K562 (cell line): Measurements from ENCODE around the gene ATF3. TPM values are rescaled to one million over a fixed set of nuclear protein-coding genes. Genes with fewer than 3 reads are reported as not detected.

Source experiments
- ADNP ChIP-seq: fragments of 200-800 bp; sonication (Bioruptor generic); IDR thresholded peaks from 2 replicates; pipeline ENCODE4 v1.6.1; 2016; ENCODE audit warnings: missing genetic modification characterization, missing compliant biosample characterization
- CREBBP ChIP-seq: IDR thresholded peaks from one replicate; pipeline ENCODE4 v1.6.1; 2012; ENCODE audit warnings: low read depth, mild to moderate bottlenecking, control low read depth, inconsistent platforms, low read length
- HLTF ChIP-seq: fragments of 450-650 bp; IDR thresholded peaks from 2 replicates; pipeline ENCODE4 v1.6.1; 2016
- HNRNPUL1 ChIP-seq: fragments of 200-400 bp; formaldehyde crosslinking; IDR thresholded peaks from 2 replicates; pipeline ENCODE4 v1.6.1; 2017; ENCODE audit warnings: low read length
- IFI16 ChIP-seq: fragments of 250-450 bp; sonication (Bioruptor Pico); IDR thresholded peaks from 2 replicates; pipeline ENCODE4 v2.1.2; 2022; ENCODE audit warnings: mild to moderate bottlenecking, inconsistent platforms
- ILF3 ChIP-seq: fragments of 450-650 bp; IDR thresholded peaks from 2 replicates; pipeline ENCODE4 v1.6.1; 2018; ENCODE audit warnings: antibody characterized with exemption, mild to moderate bottlenecking, moderate library complexity, borderline replicate concordance
- MAFK ChIP-seq: IDR thresholded peaks from 2 replicates; pipeline ENCODE4 v1.6.1; 2011; ENCODE audit warnings: low read length, improper control_type of control experiment
- MAX ChIP-seq: sonication (generic); formaldehyde crosslinking; IDR thresholded peaks from 2 replicates; pipeline ENCODE4 v1.9.0; 2022; ENCODE audit warnings: mild to moderate bottlenecking, missing genetic modification reagents
- MYBL2 ChIP-seq, 2 experiments: fragments of 450-650 bp in 1 of 2; sonication (generic) in 1 of 2; formaldehyde crosslinking in 1 of 2; IDR thresholded peaks; 2 replicates each; pipeline versions ENCODE4 v1.6.1 to v1.8.1; 2017 to 2022; ENCODE audit warnings: borderline replicate concordance in 1 of 2, inconsistent platforms in 1 of 2, low read depth in 1 of 2, mild to moderate bottlenecking in 1 of 2, missing genetic modification reagents in 1 of 2, moderate library complexity in 1 of 2
- MYC ChIP-seq, 2 experiments: fragments of 250-450 bp in 1 of 2; sonication (Bioruptor Pico) in 1 of 2; IDR thresholded peaks; 2 replicates each; pipeline versions ENCODE4 v1.5.1 to v1.6.1; 2012 to 2021; ENCODE audit warnings: low read depth in 2 of 2, borderline replicate concordance in 1 of 2, improper control_type of control experiment in 1 of 2, low read length in 1 of 2, mild to moderate bottlenecking in 1 of 2, moderate library complexity in 1 of 2
- NONO ChIP-seq, 2 experiments: fragments of 200-400 bp in 1 of 2; fragments of 450-650 bp in 1 of 2; formaldehyde crosslinking in 1 of 2; IDR thresholded peaks; 2 replicates each; pipeline ENCODE4 v1.6.1; 2017; ENCODE audit warnings: low read depth in 2 of 2, mild to moderate bottlenecking in 2 of 2, moderate library complexity in 2 of 2, low read length in 1 of 2
- PTBP1 ChIP-seq: fragments of 200-400 bp; formaldehyde crosslinking; IDR thresholded peaks from 2 replicates; pipeline ENCODE4 v1.6.1; 2017; ENCODE audit warnings: low read depth, low read length
- RB1 ChIP-seq: fragments of 450-650 bp; IDR thresholded peaks from 2 replicates; pipeline ENCODE4 v1.6.1; 2017; ENCODE audit warnings: low read depth, mild to moderate bottlenecking
- RCOR1 ChIP-seq, 2 experiments: IDR thresholded peaks; 2 replicates each; pipeline ENCODE4 v1.6.1; 2012; ENCODE audit warnings: low read depth in 2 of 2, low read length in 2 of 2, borderline replicate concordance in 1 of 2, improper control_type of control experiment in 1 of 2
- SMC3 ChIP-seq: conservative IDR thresholded peaks from 2 replicates; pipeline ENCODE4 v1.6.1; 2011; ENCODE audit warnings: low read depth, low read length, improper control_type of control experiment; ENCODE audit not compliant: insufficient read depth
- TRIM24 ChIP-seq, 2 experiments: fragments of 450-650 bp; IDR thresholded peaks; 2 replicates each; pipeline ENCODE4 v1.6.1; 2016
- U2AF1 ChIP-seq: fragments of 200-400 bp; formaldehyde crosslinking; optimal IDR thresholded peaks from 2 replicates; pipeline ENCODE3; 2017; ENCODE audit warnings: mild to moderate bottlenecking, low read depth, low read length, moderate library complexity
- ZBTB17 ChIP-seq: fragments of 450-650 bp; formaldehyde crosslinking; IDR thresholded peaks from 2 replicates; pipeline ENCODE4 v1.4.0; 2020; ENCODE audit warnings: mild to moderate bottlenecking
- ZKSCAN1 ChIP-seq: fragments of 150-350 bp; IDR thresholded peaks from 2 replicates; pipeline ENCODE4 v1.6.1; 2016; ENCODE audit warnings: low read depth, low read length
- ZNF165 ChIP-seq: fragments of 250-450 bp; sonication (Bioruptor Pico); IDR thresholded peaks from 2 replicates; pipeline ENCODE4 v1.4.0; 2020; ENCODE audit warnings: borderline replicate concordance
- ZNF561 ChIP-seq: fragments of 450-650 bp; formaldehyde crosslinking; conservative IDR thresholded peaks from 2 replicates; pipeline ENCODE4 v1.4.0; 2020; ENCODE audit warnings: mild to moderate bottlenecking, moderate library complexity
- ZNF695 ChIP-seq: fragments of 450-650 bp; formaldehyde crosslinking; IDR thresholded peaks from 2 replicates; pipeline ENCODE4 v1.4.0; 2020; ENCODE audit warnings: mild to moderate bottlenecking, moderate library complexity
- ZNF699 ChIP-seq: fragments of 250-450 bp; sonication (Bioruptor Pico); IDR thresholded peaks from 2 replicates; pipeline ENCODE4 v1.8.0; 2021; ENCODE audit warnings: mild to moderate bottlenecking, moderate library complexity; ENCODE audit not compliant: insufficient replicate concordance
- polyA plus RNA-seq, 8 experiments: library from polyadenylated mRNA; depleted of rRNA in 4 of 8; stranded (reverse) in 5 of 8; unstranded in 3 of 8; fragments of >200 nt; fragmentation: Nextera tagmentation in 2 of 8; fragmentation: Illumina TruSeq in 1 of 8; extraction: Ambion mirVana in 2 of 8; extraction: Trizol in 1 of 8; gene quantifications; 2 replicates each; pipeline versions ENCODE4 v1.2.1 to v1.2.3, GENCODE V29; 2011 to 2014; ENCODE audit warnings: inconsistent platforms in 1 of 8, missing spikeins in 1 of 8
- total RNA-seq, 7 experiments: library from RNA; depleted of rRNA in 6 of 7; stranded (reverse); fragments of >200 nt in 6 of 7; fragmentation: Illumina TruSeq in 2 of 7; extraction: Trizol in 2 of 7; gene quantifications; 2 replicates each; pipeline versions ENCODE4 v1.2.1 to v1.2.3, GENCODE V29; 2011 to 2021; ENCODE audit warnings: low replicate concordance in 1 of 7
- TF ChIP-seq, protein P1 (sequence below): fragments of 250-450 bp; sonication (Bioruptor Pico); IDR thresholded peaks from 2 replicates; pipeline ENCODE4 v1.5.1; 2021; ENCODE audit warnings: mild to moderate bottlenecking

Gene ATF3
- total and polyA plus RNA-seq, 9 of the 15 experiments (the other 6 are each of a cell fraction or from before 2014, with no cell fraction given) = 3.5 to 28.2 (median 19.8) TPM

- TF ChIP-seq RB1 = peak; percentile 91; the same call in 1 of the 2 replicates
- no peak for TF ChIP-seq ADNP
- no peak for TF ChIP-seq MYBL2 (IDR thresholded peaks at IDR 0.05; ENCODE audit: low read depth)
- no peak for TF ChIP-seq MYBL2 (CRISPR knock-in tag; IDR thresholded peaks at IDR 0.05; ENCODE audit: borderline replicate concordance)
- no peak for TF ChIP-seq U2AF1
- no peak; the same call in 1 of the 2 replicates for TF ChIP-seq MAX
- TF ChIP-seq ILF3 = no peak
- TF ChIP-seq ZNF699 (CRISPR knock-in tag) = no peak
- TF ChIP-seq NONO (IDR thresholded peaks at IDR 0.05; ENCODE audit: low read depth in 2 of 2, low read length in 1 of 2) = no peak; a peak in 1 of 4 replicates
- no peak for TF ChIP-seq PTBP1
- TF ChIP-seq HLTF = peak; percentile 86
- TF ChIP-seq CREBBP = no peak
- no peak for TF ChIP-seq ZNF165 (CRISPR knock-in tag)
- TF ChIP-seq, protein P1, sequence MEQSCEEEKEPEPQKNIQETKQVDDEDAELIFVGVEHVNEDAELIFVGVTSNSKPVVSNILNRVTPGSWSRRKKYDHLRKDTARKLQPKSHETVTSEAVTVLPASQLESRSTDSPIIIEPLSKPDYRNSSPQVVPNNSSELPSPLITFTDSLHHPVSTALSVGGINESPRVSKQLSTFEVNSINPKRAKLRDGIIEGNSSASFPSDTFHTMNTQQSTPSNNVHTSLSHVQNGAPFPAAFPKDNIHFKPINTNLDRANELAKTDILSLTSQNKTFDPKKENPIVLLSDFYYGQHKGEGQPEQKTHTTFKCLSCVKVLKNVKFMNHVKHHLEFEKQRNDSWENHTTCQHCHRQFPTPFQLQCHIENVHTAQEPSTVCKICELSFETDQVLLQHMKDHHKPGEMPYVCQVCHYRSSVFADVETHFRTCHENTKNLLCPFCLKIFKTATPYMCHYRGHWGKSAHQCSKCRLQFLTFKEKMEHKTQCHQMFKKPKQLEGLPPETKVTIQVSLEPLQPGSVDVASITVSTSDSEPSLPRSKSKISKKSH (CRISPR knock-in tag) = no peak
- no peak for TF ChIP-seq ZNF695 (CRISPR knock-in tag)
- TF ChIP-seq ZKSCAN1 = no peak
- TF ChIP-seq ZNF561 (CRISPR knock-in tag) = no peak
- 0 out of 2 replicates have a peak, but pooled peaks have one; percentile 57 for TF ChIP-seq ZBTB17 (CRISPR knock-in tag)
- TF ChIP-seq MAFK = no peak
- peak in 1 of 2 experiments; percentile 55; a peak in 1 of 4 replicates for TF ChIP-seq RCOR1 (IDR thresholded peaks at IDR 0.05; ENCODE audit: borderline replicate concordance in 1 of 2, low read depth in 2 of 2, low read length in 2 of 2)
- no peak for TF ChIP-seq HNRNPUL1
- TF ChIP-seq SMC3 = peak; percentile 95
- no peak for TF ChIP-seq IFI16 (CRISPR knock-in tag)
- TF ChIP-seq MYC (IDR thresholded peaks at IDR 0.05; ENCODE audit: low read depth, low read length) = no peak; the same call in 1 of the 2 replicates
- peak; percentile 36; the same call in 1 of the 2 replicates for TF ChIP-seq MYC (CRISPR knock-in tag; IDR thresholded peaks at IDR 0.05; ENCODE audit: borderline replicate concordance, low read depth)
- TF ChIP-seq TRIM24 (IDR thresholded peaks at IDR 0.05) = peak in 1 of 2 experiments; percentile 77; a peak in 2 of 4 replicates
Measured at GRCh38 chr1:212665241-212666115, 56.9 kb downstream of the ATF3 start (continued).
